ENCODE results near the gene MAPKAPK3. TPM values are rescaled to one million over a fixed set of nuclear protein-coding genes. Genes with fewer than 3 reads are reported as not detected.

Gene MAPKAPK3
- polyA plus RNA-seq, 1 donor from 2014 or later, result 4.3 TPM

DNA sequence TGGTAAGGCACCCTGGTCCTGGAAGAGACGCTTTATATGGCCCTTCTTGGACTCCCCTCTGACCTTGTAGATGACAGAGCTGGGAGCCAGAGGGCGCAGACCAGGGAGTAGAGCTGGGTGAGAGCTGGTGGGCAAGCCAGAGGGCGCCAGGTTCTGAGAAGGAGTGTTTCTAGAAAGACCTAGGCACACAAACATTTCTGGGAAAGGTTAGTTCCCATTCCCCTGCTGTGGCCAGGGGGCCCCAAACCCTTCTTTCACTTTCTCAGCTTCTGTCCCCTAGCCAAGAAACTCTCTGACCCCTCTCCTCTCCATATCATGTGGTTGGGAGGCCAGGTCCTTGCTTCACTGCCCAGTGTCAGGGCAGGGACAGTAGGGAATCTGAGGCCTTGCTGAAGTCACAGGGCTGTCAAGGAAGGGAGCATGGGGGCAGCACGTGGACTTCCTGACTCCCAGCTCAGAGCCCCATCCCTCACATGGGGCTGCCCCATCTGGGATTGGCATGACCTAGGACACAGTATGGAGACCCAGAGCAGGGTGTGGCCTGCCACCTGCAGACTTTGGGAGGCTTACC is 44.1 kb upstream of the MAPKAPK3 start:
- H3K4me2 ChIP-seq (ENCODE audit: low read length), result no peak overlapping the region
- H2AFZ ChIP-seq (ENCODE audit: low read depth, low read length), result no peak overlapping the region
- H3K9ac ChIP-seq (ENCODE audit: low read length), result no peak overlapping the region
- H3F3A ChIP-seq (ENCODE audit: insufficient read depth, low read length, poor library complexity, severe bottlenecking), result no peaks in the 10 kb centered on the region
- no peak overlapping the region for H3K4me3 ChIP-seq (ENCODE audit: low read length)
- H3K27ac ChIP-seq (ENCODE audit: low read length), result no peak overlapping the region
- TF ChIP-seq EZH2 (IDR thresholded peaks at IDR 0.05; ENCODE audit: borderline replicate concordance, insufficient read depth, low read length, poor library complexity, severe bottlenecking) (no peak), TAF1 (IDR thresholded peaks at IDR 0.05; ENCODE audit: low read depth) (no peak), MXI1 (conservative IDR thresholded peaks at IDR 0.05; ENCODE audit: poor library complexity, severe bottlenecking) (no peak), EP300 (conservative IDR thresholded peaks at IDR 0.05; ENCODE audit: poor library complexity, severe bottlenecking) (no peak), SMC3 (conservative IDR thresholded peaks at IDR 0.05; ENCODE audit: poor library complexity) (no peak), POLR2AphosphoS5 (IDR thresholded peaks at IDR 0.05) (no peak), RAD21 (conservative IDR thresholded peaks at IDR 0.05) (no peak)
- TF ChIP-seq, protein P1, sequence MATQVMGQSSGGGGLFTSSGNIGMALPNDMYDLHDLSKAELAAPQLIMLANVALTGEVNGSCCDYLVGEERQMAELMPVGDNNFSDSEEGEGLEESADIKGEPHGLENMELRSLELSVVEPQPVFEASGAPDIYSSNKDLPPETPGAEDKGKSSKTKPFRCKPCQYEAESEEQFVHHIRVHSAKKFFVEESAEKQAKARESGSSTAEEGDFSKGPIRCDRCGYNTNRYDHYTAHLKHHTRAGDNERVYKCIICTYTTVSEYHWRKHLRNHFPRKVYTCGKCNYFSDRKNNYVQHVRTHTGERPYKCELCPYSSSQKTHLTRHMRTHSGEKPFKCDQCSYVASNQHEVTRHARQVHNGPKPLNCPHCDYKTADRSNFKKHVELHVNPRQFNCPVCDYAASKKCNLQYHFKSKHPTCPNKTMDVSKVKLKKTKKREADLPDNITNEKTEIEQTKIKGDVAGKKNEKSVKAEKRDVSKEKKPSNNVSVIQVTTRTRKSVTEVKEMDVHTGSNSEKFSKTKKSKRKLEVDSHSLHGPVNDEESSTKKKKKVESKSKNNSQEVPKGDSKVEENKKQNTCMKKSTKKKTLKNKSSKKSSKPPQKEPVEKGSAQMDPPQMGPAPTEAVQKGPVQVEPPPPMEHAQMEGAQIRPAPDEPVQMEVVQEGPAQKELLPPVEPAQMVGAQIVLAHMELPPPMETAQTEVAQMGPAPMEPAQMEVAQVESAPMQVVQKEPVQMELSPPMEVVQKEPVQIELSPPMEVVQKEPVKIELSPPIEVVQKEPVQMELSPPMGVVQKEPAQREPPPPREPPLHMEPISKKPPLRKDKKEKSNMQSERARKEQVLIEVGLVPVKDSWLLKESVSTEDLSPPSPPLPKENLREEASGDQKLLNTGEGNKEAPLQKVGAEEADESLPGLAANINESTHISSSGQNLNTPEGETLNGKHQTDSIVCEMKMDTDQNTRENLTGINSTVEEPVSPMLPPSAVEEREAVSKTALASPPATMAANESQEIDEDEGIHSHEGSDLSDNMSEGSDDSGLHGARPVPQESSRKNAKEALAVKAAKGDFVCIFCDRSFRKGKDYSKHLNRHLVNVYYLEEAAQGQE (IDR thresholded peaks at IDR 0.05; ENCODE audit: borderline replicate concordance), result no peak
- TF ChIP-seq, protein P2, sequence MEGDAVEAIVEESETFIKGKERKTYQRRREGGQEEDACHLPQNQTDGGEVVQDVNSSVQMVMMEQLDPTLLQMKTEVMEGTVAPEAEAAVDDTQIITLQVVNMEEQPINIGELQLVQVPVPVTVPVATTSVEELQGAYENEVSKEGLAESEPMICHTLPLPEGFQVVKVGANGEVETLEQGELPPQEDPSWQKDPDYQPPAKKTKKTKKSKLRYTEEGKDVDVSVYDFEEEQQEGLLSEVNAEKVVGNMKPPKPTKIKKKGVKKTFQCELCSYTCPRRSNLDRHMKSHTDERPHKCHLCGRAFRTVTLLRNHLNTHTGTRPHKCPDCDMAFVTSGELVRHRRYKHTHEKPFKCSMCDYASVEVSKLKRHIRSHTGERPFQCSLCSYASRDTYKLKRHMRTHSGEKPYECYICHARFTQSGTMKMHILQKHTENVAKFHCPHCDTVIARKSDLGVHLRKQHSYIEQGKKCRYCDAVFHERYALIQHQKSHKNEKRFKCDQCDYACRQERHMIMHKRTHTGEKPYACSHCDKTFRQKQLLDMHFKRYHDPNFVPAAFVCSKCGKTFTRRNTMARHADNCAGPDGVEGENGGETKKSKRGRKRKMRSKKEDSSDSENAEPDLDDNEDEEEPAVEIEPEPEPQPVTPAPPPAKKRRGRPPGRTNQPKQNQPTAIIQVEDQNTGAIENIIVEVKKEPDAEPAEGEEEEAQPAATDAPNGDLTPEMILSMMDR (IDR thresholded peaks at IDR 0.05; ENCODE audit: poor library complexity, severe bottlenecking), result no peak
- H3K36me3 ChIP-seq (ENCODE audit: insufficient read depth, low read length), result no peaks in the 10 kb centered on the region
- no peaks in the 10 kb centered on the region for H3K9me3 ChIP-seq (ENCODE audit: low read length)
- H4K20me1 ChIP-seq (ENCODE audit: insufficient read depth), result no peaks in the 10 kb centered on the region
- H3K79me2 ChIP-seq (replicated peaks; ENCODE audit: insufficient read depth, low read length), result no peaks in the 10 kb centered on the region
- no peaks in the 10 kb centered on the region for H3K9me2 ChIP-seq (ENCODE audit: insufficient read depth, low read length)
- H3K27me3 ChIP-seq (ENCODE audit: insufficient read depth, low read depth, low read length), result no peaks in the 10 kb centered on the region

DNA sequence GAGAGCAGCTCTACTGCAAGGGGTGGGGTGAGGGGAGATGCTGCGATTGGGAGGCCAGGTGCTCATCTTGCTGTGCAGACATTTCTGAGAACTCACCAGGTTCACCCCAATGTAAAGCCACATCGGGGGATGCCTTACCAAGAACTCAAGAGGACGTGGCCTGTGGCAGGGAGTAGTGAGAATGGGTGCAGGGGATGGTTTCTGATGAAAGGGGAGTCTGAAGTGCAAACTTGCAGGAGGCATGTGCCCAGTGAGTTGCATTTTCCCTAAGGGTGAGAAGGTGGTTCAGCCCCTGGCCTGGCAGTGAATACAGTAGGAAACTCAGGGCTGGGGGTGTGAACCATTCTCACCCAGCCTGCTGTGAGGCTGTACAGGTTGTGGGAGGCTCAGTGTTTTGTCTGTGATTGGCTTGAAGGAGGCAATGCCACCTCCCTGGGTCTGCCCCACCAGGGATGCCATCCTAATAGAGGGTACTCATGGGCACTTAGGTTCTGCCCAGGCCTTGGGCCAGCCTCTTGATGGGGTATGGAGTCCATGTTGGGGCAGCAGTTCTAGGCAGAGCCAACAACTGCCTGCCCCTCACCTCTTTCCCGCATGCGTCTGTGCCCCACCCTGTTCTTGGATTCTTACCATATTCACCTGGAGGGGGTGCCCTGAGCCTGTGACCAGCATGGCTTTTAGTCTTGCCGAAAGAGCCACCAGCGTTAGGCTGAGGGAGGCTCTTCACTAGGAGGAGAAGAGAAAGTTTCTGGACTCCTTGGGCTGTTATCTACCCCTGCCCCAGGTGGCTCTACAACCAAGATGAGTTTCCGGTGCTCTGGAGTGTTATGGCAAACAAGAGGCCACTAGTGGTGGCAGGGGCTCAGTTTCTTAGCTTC is 43.1 kb upstream of the MAPKAPK3 start:
- Histone ChIP-seq H3K9me3 (ENCODE audit: low read length) (no peaks in the 10 kb centered on the region), H3K4me3 (ENCODE audit: low read length) (no peak overlapping the region), H4K20me1 (ENCODE audit: insufficient read depth) (no peaks in the 10 kb centered on the region), H3F3A (ENCODE audit: insufficient read depth, low read length, poor library complexity, severe bottlenecking) (no peaks in the 10 kb centered on the region), H3K27me3 (ENCODE audit: insufficient read depth, low read depth, low read length) (no peaks in the 10 kb centered on the region), H3K79me2 (replicated peaks; ENCODE audit: insufficient read depth, low read length) (no peaks in the 10 kb centered on the region), H3K9me2 (ENCODE audit: insufficient read depth, low read length) (no peaks in the 10 kb centered on the region), H3K27ac (ENCODE audit: low read length) (no peak overlapping the region), H3K4me2 (ENCODE audit: low read length) (no peak overlapping the region), H3K36me3 (ENCODE audit: insufficient read depth, low read length) (no peaks in the 10 kb centered on the region), H3K9ac (ENCODE audit: low read length) (no peak overlapping the region), H2AFZ (ENCODE audit: low read depth, low read length) (no peak overlapping the region)
- TF ChIP-seq POLR2AphosphoS5 (IDR thresholded peaks at IDR 0.05) (no peak), RAD21 (conservative IDR thresholded peaks at IDR 0.05) (no peak), EZH2 (IDR thresholded peaks at IDR 0.05; ENCODE audit: borderline replicate concordance, insufficient read depth, low read length, poor library complexity, severe bottlenecking) (no peak), MXI1 (conservative IDR thresholded peaks at IDR 0.05; ENCODE audit: poor library complexity, severe bottlenecking) (no peak), EP300 (conservative IDR thresholded peaks at IDR 0.05; ENCODE audit: poor library complexity, severe bottlenecking) (no peak), TAF1 (IDR thresholded peaks at IDR 0.05; ENCODE audit: low read depth) (no peak), SMC3 (conservative IDR thresholded peaks at IDR 0.05; ENCODE audit: poor library complexity) (no peak)
- TF ChIP-seq, protein P2 (IDR thresholded peaks at IDR 0.05; ENCODE audit: poor library complexity, severe bottlenecking), result no peak
- TF ChIP-seq, protein P1 (IDR thresholded peaks at IDR 0.05; ENCODE audit: borderline replicate concordance), result no peak
